HFFc6 (cell line): Measurements from ENCODE around the gene SLC26A5. TPM values are rescaled to one million over a fixed set of nuclear protein-coding genes. Genes with fewer than 3 reads are reported as not detected.
"Not testable (repeated sequence)": the region's sequence is repeated elsewhere in the genome, so short reads cannot be mapped to it uniquely, and the experiment has no call there.

Experiments used
- DNase-seq: peaks from one replicate; pipeline ENCODE4 v3.0.0-alpha.2; 2018
- H3K27ac Mint-ChIP-seq: 2 replicates; pipeline ENCODE4 v1.8.0; 2020; ENCODE audit warnings: mild to moderate bottlenecking, mixed read lengths
- H3K27me3 Mint-ChIP-seq: 2 replicates; pipeline ENCODE4 v1.8.0; 2021; ENCODE audit warnings: mild to moderate bottlenecking, moderate library complexity, mixed read lengths; ENCODE audit not compliant: insufficient read depth
- H3K36me3 Mint-ChIP-seq: 2 replicates; pipeline ENCODE4 v1.8.0; 2021; ENCODE audit warnings: low read depth, mixed read lengths
- H3K4me1 Mint-ChIP-seq: 2 replicates; pipeline ENCODE4 v1.8.0; 2020; ENCODE audit warnings: low read depth, mixed read lengths
- H3K4me3 Mint-ChIP-seq: 2 replicates; pipeline ENCODE4 v1.8.0; 2020; ENCODE audit warnings: mild to moderate bottlenecking, moderate library complexity, mixed read lengths
- H3K9me3 Mint-ChIP-seq: 2 replicates; pipeline ENCODE4 v1.8.0; 2020; ENCODE audit warnings: mild to moderate bottlenecking, mixed read lengths
- long read RNA-seq: library from polyadenylated mRNA; unstranded; transcript quantifications from one replicate; pipeline ENCODE4 v2.0.0, GENCODE V29; 2019
- total RNA-seq, 6 experiments: library from RNA; stranded (reverse); fragmentation: NEBNext Ultra II Directional; extraction: Animal tissue kit (Norgen Biotek cat#: 25700); gene quantifications; 2 replicates in 1 of 6; 3 replicates in 5 of 6; pipeline ENCODE4 v1.2.3, GENCODE V29; 2021
- TF ChIP-seq, protein P1 (sequence below): fragments of 200-600 bp; sonication (generic); IDR thresholded peaks from 2 replicates; pipeline ENCODE4 v1.5.0; 2021; ENCODE audit warnings: antibody characterized with exemption, mild to moderate bottlenecking

The SLC26A5 gene
- not detected for total RNA-seq
- long read RNA-seq: 0 reads

GRCh38 chr7:103446049-103446520 is at the start of gene SLC26A5:
Gene SLC26A5, minus strand, starts transcription at chr7:103446207. Its CDS starts 24,693 bp downstream, at chr7:103421514.
- Mint-ChIP-seq H3K9me3 (no peaks in the 10 kb centered on the region), H3K27ac (no peak within 1 kb of the TSS), H3K4me3 (peak within 1 kb of the TSS; percentile 65), H3K4me1 (no peaks in the 10 kb centered on the region; the same call in 1 of the 2 replicates), H3K36me3 (no peaks in the 10 kb centered on the region; the same call in 1 of the 2 replicates), H3K27me3 (peaks cover 34% of the 10 kb centered on the region)
- no peak for DNase-seq
- TF ChIP-seq, protein P1, sequence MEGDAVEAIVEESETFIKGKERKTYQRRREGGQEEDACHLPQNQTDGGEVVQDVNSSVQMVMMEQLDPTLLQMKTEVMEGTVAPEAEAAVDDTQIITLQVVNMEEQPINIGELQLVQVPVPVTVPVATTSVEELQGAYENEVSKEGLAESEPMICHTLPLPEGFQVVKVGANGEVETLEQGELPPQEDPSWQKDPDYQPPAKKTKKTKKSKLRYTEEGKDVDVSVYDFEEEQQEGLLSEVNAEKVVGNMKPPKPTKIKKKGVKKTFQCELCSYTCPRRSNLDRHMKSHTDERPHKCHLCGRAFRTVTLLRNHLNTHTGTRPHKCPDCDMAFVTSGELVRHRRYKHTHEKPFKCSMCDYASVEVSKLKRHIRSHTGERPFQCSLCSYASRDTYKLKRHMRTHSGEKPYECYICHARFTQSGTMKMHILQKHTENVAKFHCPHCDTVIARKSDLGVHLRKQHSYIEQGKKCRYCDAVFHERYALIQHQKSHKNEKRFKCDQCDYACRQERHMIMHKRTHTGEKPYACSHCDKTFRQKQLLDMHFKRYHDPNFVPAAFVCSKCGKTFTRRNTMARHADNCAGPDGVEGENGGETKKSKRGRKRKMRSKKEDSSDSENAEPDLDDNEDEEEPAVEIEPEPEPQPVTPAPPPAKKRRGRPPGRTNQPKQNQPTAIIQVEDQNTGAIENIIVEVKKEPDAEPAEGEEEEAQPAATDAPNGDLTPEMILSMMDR: no peak

GRCh38 chr7:103487419-103487818 is 41.4 kb upstream of the SLC26A5 start:
- TF ChIP-seq, protein P1: no peak
- H3K4me3 Mint-ChIP-seq: no peak overlapping the region
- H3K9me3 Mint-ChIP-seq: no peaks in the 10 kb centered on the region
- no peaks in the 10 kb centered on the region for H3K4me1 Mint-ChIP-seq
- no peak for DNase-seq
- H3K27me3 Mint-ChIP-seq: peaks cover 8% of the 10 kb centered on the region
- H3K36me3 Mint-ChIP-seq: no peaks in the 10 kb centered on the region
- H3K27ac Mint-ChIP-seq: no peak overlapping the region

DNA sequence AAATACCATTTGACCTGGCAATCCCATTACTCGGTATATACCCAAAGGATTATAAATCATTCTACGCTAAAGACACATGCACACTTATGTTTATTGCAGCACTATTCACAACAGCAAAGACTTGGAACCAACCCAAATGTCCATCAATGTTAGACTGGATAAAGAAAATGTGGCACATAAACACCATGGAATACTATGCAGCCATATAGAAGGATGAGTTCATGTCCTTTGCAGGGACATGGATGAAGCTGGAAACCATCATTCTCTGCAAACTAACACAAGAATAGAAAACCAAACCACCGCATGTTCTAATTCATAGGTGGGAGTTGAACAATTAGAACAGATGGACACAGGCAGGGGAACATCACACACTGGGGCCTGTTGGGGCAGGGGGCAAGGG is 40.9 kb upstream of the SLC26A5 start:
- H3K36me3 Mint-ChIP-seq, DNase-seq, H3K9me3 Mint-ChIP-seq, H3K4me3 Mint-ChIP-seq, H3K4me1 Mint-ChIP-seq, H3K27ac Mint-ChIP-seq: not testable (repeated sequence)
- H3K27me3 Mint-ChIP-seq: peaks cover 12% of the 10 kb centered on the region

DNA sequence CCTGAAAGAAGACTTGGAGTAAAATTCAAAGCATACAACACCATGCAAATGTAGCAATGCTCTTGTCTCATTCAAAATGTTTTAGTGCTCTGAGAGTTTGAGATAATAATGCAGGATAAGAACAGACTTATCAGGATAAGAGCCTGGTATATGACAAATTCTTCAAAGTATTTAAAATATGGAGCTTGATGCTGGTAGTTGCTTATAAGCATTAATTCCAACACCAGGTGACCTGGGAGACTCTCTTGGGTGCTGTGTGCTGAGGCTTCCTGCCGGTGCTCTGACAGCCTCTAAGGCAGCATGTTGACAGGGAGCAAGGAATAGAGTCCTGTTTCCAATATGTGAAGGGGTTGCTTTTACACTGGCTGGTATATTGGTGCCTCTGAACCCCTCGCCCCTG is 34.8 kb upstream of the SLC26A5 start:
- Mint-ChIP-seq H3K27ac (no peak overlapping the region), H3K36me3 (no peaks in the 10 kb centered on the region), H3K4me3 (no peak overlapping the region), H3K27me3 (peaks cover 11% of the 10 kb centered on the region), H3K9me3 (no peaks in the 10 kb centered on the region), H3K4me1 (no peaks in the 10 kb centered on the region)
- no peak for DNase-seq
- TF ChIP-seq, protein P1: no peak

GRCh38 chr7:103474956-103475355 is 28.9 kb upstream of the SLC26A5 start:
- Mint-ChIP-seq H3K36me3 (no peaks in the 10 kb centered on the region), H3K4me3 (no peak overlapping the region), H3K9me3 (no peaks in the 10 kb centered on the region), H3K27me3 (no peaks in the 10 kb centered on the region; the same call in 1 of the 2 replicates), H3K27ac (no peak overlapping the region), H3K4me1 (no peaks in the 10 kb centered on the region)
- TF ChIP-seq, protein P1: no peak
- DNase-seq: no peak

DNA sequence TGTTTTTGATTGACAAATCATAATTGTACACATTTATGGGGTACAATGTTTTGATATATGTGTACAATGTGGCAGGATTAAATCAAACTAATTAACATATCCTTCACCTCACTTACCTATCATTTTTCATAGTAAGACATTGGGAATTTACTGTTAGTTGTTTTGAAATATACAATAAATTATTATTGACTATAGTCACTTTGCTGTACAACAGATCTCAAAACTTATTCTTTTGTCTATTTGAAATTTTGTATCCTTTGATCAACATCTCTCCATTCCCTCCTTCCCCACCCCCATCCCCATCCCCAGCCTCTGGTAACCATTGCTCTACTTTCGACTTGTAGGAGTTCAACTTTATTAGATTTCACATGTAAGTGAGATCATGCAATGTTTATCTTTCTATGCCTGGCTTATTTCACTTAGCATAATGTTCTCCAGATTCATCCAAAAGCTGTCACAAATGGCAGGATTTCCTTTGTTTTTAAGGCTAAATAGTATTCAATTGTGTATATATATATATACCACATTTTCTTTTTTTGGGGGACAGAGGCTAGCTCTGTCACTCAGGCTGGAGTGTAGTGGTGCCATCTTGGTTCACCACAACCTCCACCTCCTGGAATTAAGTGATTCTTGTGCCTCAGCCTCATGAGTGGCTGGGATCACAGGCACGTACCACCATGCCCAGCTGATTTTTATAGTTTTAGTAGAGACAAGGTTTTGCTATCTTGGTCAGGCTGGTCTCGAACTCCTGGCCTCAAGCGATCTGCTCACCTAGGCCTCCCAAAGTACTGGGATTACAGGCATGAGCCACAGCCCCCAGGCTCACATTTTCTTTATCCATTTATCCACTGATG is 23.3 kb upstream of the SLC26A5 start:
- peaks cover 2% of the 10 kb centered on the region; the same call in 1 of the 2 replicates for H3K27me3 Mint-ChIP-seq
- no peak for DNase-seq
- TF ChIP-seq, protein P1: no peak
- no peak overlapping the region for H3K27ac Mint-ChIP-seq
- no peaks in the 10 kb centered on the region for H3K36me3 Mint-ChIP-seq
- H3K4me1 Mint-ChIP-seq: no peaks in the 10 kb centered on the region
- H3K4me3 Mint-ChIP-seq: no peak overlapping the region
- H3K9me3 Mint-ChIP-seq: no peaks in the 10 kb centered on the region
